ENCODE data around the gene TUBA3E. TPM values are rescaled to one million over a fixed set of nuclear protein-coding genes. Genes with fewer than 3 reads are reported as not detected.
"Not testable (repeated sequence)": the region's sequence is repeated elsewhere in the genome, so short reads cannot be mapped to it uniquely, and the experiment has no call there.

The TUBA3E gene
- total RNA-seq, 2 experiments from 2014 or later: not detected

- no peaks in the 10 kb centered on the region for H3K36me3 ChIP-seq (ENCODE audit: insufficient read depth, low read length)
- no peak overlapping the region for H3K4me2 ChIP-seq (ENCODE audit: low read length)
- no peaks in the 10 kb centered on the region for H4K20me1 ChIP-seq (ENCODE audit: insufficient read depth, low read length)
- TF ChIP-seq CTCF (conservative IDR thresholded peaks at IDR 0.05; ENCODE audit: low read length): no peak
- no peak for TF ChIP-seq EZH2phosphoT487 (IDR thresholded peaks at IDR 0.05; ENCODE audit: borderline replicate concordance, low read depth, low read length)
- no peaks in the 10 kb centered on the region for H3K9me2 ChIP-seq (ENCODE audit: insufficient read depth, low read length)
- DNase-seq (ENCODE audit: low spot score): no peak
- ChIA-PET CTCF (ENCODE audit: unreplicated experiment) (no interaction called here), POLR2A (no interaction called here)
- no peaks in the 10 kb centered on the region for H3K9me3 ChIP-seq (ENCODE audit: low read length)
- intact Hi-C loops (cut with micrococcal nuclease; ENCODE audit: unreplicated experiment): no loop called here
- H3K79me2 ChIP-seq (ENCODE audit: insufficient read depth, low read depth, low read length): no peaks in the 10 kb centered on the region
- H3K4me3 ChIP-seq (ENCODE audit: low read depth, low read length, poor library complexity, severe bottlenecking): no peak overlapping the region
- no peak overlapping the region for H2AFZ ChIP-seq (ENCODE audit: low read length)
- H3K27ac ChIP-seq (ENCODE audit: low read depth, low read length, poor library complexity, severe bottlenecking): no peak overlapping the region
- no peaks in the 10 kb centered on the region for H3K4me1 ChIP-seq (ENCODE audit: insufficient read depth, low read length, poor library complexity, severe bottlenecking)
- BruUV-seq (replicated peaks): no TSS peak
Observed at GRCh38 chr2:130243359-130243758, 45.1 kb upstream of the TUBA3E start.

GRCh38 chr2:130241041-130241707, 42.9 kb upstream of the TUBA3E start:
- TF ChIP-seq EZH2phosphoT487 (IDR thresholded peaks at IDR 0.05; ENCODE audit: borderline replicate concordance, low read depth, low read length) (no peak), CTCF (conservative IDR thresholded peaks at IDR 0.05; ENCODE audit: low read length) (no peak)
- Histone ChIP-seq H3K4me3 (ENCODE audit: low read depth, low read length, poor library complexity, severe bottlenecking) (no peak overlapping the region), H3K4me2 (ENCODE audit: low read length) (no peak overlapping the region), H4K20me1 (ENCODE audit: insufficient read depth, low read length) (no peaks in the 10 kb centered on the region), H2AFZ (ENCODE audit: low read length) (no peak overlapping the region), H3K79me2 (ENCODE audit: insufficient read depth, low read depth, low read length) (no peaks in the 10 kb centered on the region), H3K4me1 (ENCODE audit: insufficient read depth, low read length, poor library complexity, severe bottlenecking) (no peaks in the 10 kb centered on the region), H3K9me3 (ENCODE audit: low read length) (no peaks in the 10 kb centered on the region), H3K36me3 (ENCODE audit: insufficient read depth, low read length) (no peaks in the 10 kb centered on the region), H3K9me2 (ENCODE audit: insufficient read depth, low read length) (no peaks in the 10 kb centered on the region), H3K27ac (ENCODE audit: low read depth, low read length, poor library complexity, severe bottlenecking) (no peak overlapping the region)
- POLR2A ChIA-PET: no interaction called here
- CTCF ChIA-PET (ENCODE audit: unreplicated experiment): no interaction called here
- no TSS peak for BruUV-seq (replicated peaks)
- intact Hi-C loops (cut with micrococcal nuclease; ENCODE audit: unreplicated experiment): no loop called here
- DNase-seq (ENCODE audit: low spot score): no peak

- H3K79me2 ChIP-seq (ENCODE audit: insufficient read depth, low read depth, low read length); DNase-seq (ENCODE audit: low spot score); H3K9me2 ChIP-seq (ENCODE audit: insufficient read depth, low read length); H3K4me3 ChIP-seq (ENCODE audit: low read depth, low read length, poor library complexity, severe bottlenecking); CTCF ChIA-PET (ENCODE audit: unreplicated experiment); H3K9me3 ChIP-seq (ENCODE audit: low read length); BruUV-seq (replicated peaks); H3K36me3 ChIP-seq (ENCODE audit: insufficient read depth, low read length); H3K4me1 ChIP-seq (ENCODE audit: insufficient read depth, low read length, poor library complexity, severe bottlenecking); intact Hi-C loops (cut with micrococcal nuclease; ENCODE audit: unreplicated experiment); H2AFZ ChIP-seq (ENCODE audit: low read length); H4K20me1 ChIP-seq (ENCODE audit: insufficient read depth, low read length); H3K27ac ChIP-seq (ENCODE audit: low read depth, low read length, poor library complexity, severe bottlenecking); H3K4me2 ChIP-seq (ENCODE audit: low read length): not testable (repeated sequence)
- POLR2A ChIA-PET: interaction anchor here (0.7 kb wide), 1 partner anchor 82 kb away, joined by 3 read pairs; no protein-coding TSS in a partner anchor
Observed at GRCh38 chr2:130239581-130239980, 41.3 kb upstream of the TUBA3E start.

GRCh38 chr2:130233066-130233465, 34.8 kb upstream of the TUBA3E start:
- H2AFZ ChIP-seq (ENCODE audit: low read length); CTCF ChIA-PET (ENCODE audit: unreplicated experiment); H3K27ac ChIP-seq (ENCODE audit: low read depth, low read length, poor library complexity, severe bottlenecking); H3K4me1 ChIP-seq (ENCODE audit: insufficient read depth, low read length, poor library complexity, severe bottlenecking); BruUV-seq (replicated peaks); H3K79me2 ChIP-seq (ENCODE audit: insufficient read depth, low read depth, low read length); H3K4me2 ChIP-seq (ENCODE audit: low read length); H3K9me2 ChIP-seq (ENCODE audit: insufficient read depth, low read length); H3K9me3 ChIP-seq (ENCODE audit: low read length); H4K20me1 ChIP-seq (ENCODE audit: insufficient read depth, low read length); H3K4me3 ChIP-seq (ENCODE audit: low read depth, low read length, poor library complexity, severe bottlenecking); H3K36me3 ChIP-seq (ENCODE audit: insufficient read depth, low read length); POLR2A ChIA-PET; DNase-seq (ENCODE audit: low spot score); intact Hi-C loops (cut with micrococcal nuclease; ENCODE audit: unreplicated experiment): not testable (repeated sequence)

Data from OCI-LY7 (cell line).